Measurements from ENCODE around the gene ABLIM3. TPM values are rescaled to one million over a fixed set of nuclear protein-coding genes. Genes with fewer than 3 reads are reported as not detected.

Gene ABLIM3
- total and polyA plus RNA-seq, 9 of the 15 experiments (the other 6 are each of a cell fraction or from before 2014, with no cell fraction given), result 0.03 to 0.38 (median 0.11) TPM

GRCh38 chr5:149153751-149154610, 12.7 kb downstream of the ABLIM3 start (continued):
- TF ChIP-seq CLOCK (CRISPR knock-in tag; IDR thresholded peaks at IDR 0.05; ENCODE audit: borderline replicate concordance) (no peak), XRCC5 (IDR thresholded peaks at IDR 0.05; ENCODE audit: low read depth, low read length) (no peak), SP1 (CRISPR knock-in tag; IDR thresholded peaks at IDR 0.05) (no peak), HMG20B (CRISPR knock-in tag; IDR thresholded peaks at IDR 0.05) (no peak), NELFE (IDR thresholded peaks at IDR 0.05; ENCODE audit: insufficient read depth, insufficient read length) (no peak), ZNF140 (CRISPR knock-in tag; IDR thresholded peaks at IDR 0.05) (no peak), LEF1 (IDR thresholded peaks at IDR 0.05) (peak; percentile 78; the same call in 1 of the 2 replicates), L3MBTL2 (IDR thresholded peaks at IDR 0.05) (peak; percentile 93), KLF6 (CRISPR knock-in tag; IDR thresholded peaks at IDR 0.05; ENCODE audit: borderline replicate concordance) (peak; percentile 45; the same call in 1 of the 2 replicates), MNT (conservative IDR thresholded peaks at IDR 0.05) (no peak), ETV1 (tag; conservative IDR thresholded peaks at IDR 0.05; ENCODE audit: low read depth) (peak; percentile 62), CTCFL (IDR thresholded peaks at IDR 0.05; ENCODE audit: borderline replicate concordance, insufficient read depth, low read depth, low read length, poor library complexity, severe bottlenecking) (no peak), EP300 (IDR thresholded peaks at IDR 0.05; ENCODE audit: low read length) (peak; percentile 94), DEAF1 (CRISPR knock-in tag; IDR thresholded peaks at IDR 0.05) (no peak), SMAD2 (IDR thresholded peaks at IDR 0.05; ENCODE audit: low read depth, low read length) (no peak), THAP12 (CRISPR knock-in tag; IDR thresholded peaks at IDR 0.05) (no peak)

Data from K562 (cell line).